Measurements from ENCODE around the gene DNAH7. TPM values are rescaled to one million over a fixed set of nuclear protein-coding genes. Genes with fewer than 3 reads are reported as not detected.

DNAH7 gene
- total and polyA plus RNA-seq, 9 of the 15 experiments (the other 6 are each of a cell fraction or from before 2014, with no cell fraction given): 0.03 to 0.42 (median 0.18) TPM

DNA sequence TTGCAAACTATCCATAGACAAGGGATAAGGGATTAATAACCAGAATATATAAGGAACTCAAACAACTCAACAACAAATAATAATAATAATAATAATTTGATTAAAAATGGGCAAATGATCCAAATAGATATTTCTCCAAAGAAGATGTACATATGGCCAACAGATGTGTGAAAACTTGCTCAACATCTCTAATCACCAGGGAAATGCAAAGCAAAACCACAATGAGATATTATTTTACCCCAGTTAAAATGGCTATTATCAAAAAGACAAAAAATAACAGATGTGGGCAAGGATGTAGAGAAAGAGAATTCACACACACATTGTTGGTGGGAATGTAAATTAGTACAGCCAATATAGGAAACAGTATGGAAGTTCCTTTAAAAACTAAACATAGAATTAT, 26.9 kb downstream of the DNAH7 start:
- Histone ChIP-seq H3K79me2 (ENCODE audit: control insufficient read depth, insufficient read depth, low read length) (no peaks in the 10 kb centered on the region), H2AFZ (ENCODE audit: low read depth, low read length) (no peak overlapping the region), H3K9ac (ENCODE audit: insufficient read depth in 1 of 2, low read depth in 2 of 2, low read length in 2 of 2) (no peak overlapping the region), H3K9me1 (ENCODE audit: control insufficient read depth, insufficient read depth, low read length) (no peaks in the 10 kb centered on the region), H3K27ac (ENCODE audit: extremely low read depth, low read depth, low read length) (no peak overlapping the region), H3K27me3 (ENCODE audit: control insufficient read depth in 2 of 2, insufficient read depth in 2 of 2, low read length in 2 of 2) (no peaks in the 10 kb centered on the region), H3K36me3 (ENCODE audit: control insufficient read depth, insufficient read depth, low read length) (no peaks in the 10 kb centered on the region), H3K4me1 (replicated peaks in 1 of 2; ENCODE audit: control insufficient read depth in 2 of 2, insufficient read depth in 2 of 2, low read length in 2 of 2) (no peaks in the 10 kb centered on the region; a peak in 1 of 5 replicates), H3K4me2 (ENCODE audit: insufficient read depth, low read length) (no peak overlapping the region), H3K9me3 (replicated peaks; ENCODE audit: control insufficient read depth, insufficient read depth, low read depth, low read length) (no peaks in the 10 kb centered on the region), H4K20me1 (replicated peaks; ENCODE audit: control insufficient read depth, insufficient read depth, low read length) (no peaks in the 10 kb centered on the region), H3K4me3 (no peak overlapping the region)
- FAIRE-seq: no peak
- intact Hi-C loops (cut with micrococcal nuclease) (no loop called here), in situ Hi-C loops (cut with MboI) (no loop called here)
- no TSS peak for BruUV-seq (replicated peaks)
- POLR2A ChIA-PET: no interaction called here
- ATAC-seq: no peak
- no peak for DNase-seq (ENCODE audit: extremely low read depth in 1 of 4, low spot score in 3 of 4)
- CTCF ChIA-PET (ENCODE audit: low intra/inter-chr PET ratio): no interaction called here
- no peak for TF ChIP-seq RHOXF2B (CRISPR knock-in tag; conservative IDR thresholded peaks at IDR 0.05)
- no peak for TF ChIP-seq TCF3 (CRISPR knock-in tag; IDR thresholded peaks at IDR 0.05)
- TF ChIP-seq, protein P1, sequence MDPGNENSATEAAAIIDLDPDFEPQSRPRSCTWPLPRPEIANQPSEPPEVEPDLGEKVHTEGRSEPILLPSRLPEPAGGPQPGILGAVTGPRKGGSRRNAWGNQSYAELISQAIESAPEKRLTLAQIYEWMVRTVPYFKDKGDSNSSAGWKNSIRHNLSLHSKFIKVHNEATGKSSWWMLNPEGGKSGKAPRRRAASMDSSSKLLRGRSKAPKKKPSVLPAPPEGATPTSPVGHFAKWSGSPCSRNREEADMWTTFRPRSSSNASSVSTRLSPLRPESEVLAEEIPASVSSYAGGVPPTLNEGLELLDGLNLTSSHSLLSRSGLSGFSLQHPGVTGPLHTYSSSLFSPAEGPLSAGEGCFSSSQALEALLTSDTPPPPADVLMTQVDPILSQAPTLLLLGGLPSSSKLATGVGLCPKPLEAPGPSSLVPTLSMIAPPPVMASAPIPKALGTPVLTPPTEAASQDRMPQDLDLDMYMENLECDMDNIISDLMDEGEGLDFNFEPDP (CRISPR knock-in tag; IDR thresholded peaks at IDR 0.05): no peak
- TF ChIP-seq, protein P2, sequence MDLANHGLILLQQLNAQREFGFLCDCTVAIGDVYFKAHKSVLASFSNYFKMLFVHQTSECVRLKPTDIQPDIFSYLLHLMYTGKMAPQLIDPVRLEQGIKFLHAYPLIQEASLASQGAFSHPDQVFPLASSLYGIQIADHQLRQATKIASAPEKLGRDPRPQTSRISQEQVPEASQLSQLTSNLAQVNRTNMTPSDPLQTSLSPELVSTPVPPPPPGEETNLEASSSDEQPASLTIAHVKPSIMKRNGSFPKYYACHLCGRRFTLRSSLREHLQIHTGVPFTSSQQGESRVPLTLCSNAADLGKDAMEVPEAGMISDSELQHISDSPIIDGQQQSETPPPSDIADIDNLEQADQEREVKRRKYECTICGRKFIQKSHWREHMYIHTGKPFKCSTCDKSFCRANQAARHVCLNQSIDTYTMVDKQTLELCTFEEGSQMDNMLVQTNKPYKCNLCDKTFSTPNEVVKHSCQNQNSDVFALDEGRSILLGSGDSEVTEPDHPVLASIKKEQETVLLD (IDR thresholded peaks at IDR 0.05): no peak
- no peak for TF ChIP-seq KAT8 (IDR thresholded peaks at IDR 0.05; ENCODE audit: low read depth)
- TF ChIP-seq LARP7 (IDR thresholded peaks at IDR 0.05): no peak
- TF ChIP-seq, protein P3, sequence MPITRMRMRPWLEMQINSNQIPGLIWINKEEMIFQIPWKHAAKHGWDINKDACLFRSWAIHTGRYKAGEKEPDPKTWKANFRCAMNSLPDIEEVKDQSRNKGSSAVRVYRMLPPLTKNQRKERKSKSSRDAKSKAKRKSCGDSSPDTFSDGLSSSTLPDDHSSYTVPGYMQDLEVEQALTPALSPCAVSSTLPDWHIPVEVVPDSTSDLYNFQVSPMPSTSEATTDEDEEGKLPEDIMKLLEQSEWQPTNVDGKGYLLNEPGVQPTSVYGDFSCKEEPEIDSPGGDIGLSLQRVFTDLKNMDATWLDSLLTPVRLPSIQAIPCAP (CRISPR knock-in tag; IDR thresholded peaks at IDR 0.05; ENCODE audit: borderline replicate concordance): no peak
- no peak for TF ChIP-seq PHB2 (IDR thresholded peaks at IDR 0.05; ENCODE audit: low read depth)
- TF ChIP-seq ZFP91 (CRISPR knock-in tag; IDR thresholded peaks at IDR 0.05): no peak
- no peak for TF ChIP-seq ZNF121 (CRISPR knock-in tag; conservative IDR thresholded peaks at IDR 0.05)
- TF ChIP-seq ATF1 (CRISPR knock-in tag; IDR thresholded peaks at IDR 0.05): no peak
- TF ChIP-seq ATF1 (tag; IDR thresholded peaks at IDR 0.05): no peak
- no peak for TF ChIP-seq HDAC1 (IDR thresholded peaks at IDR 0.05)
- TF ChIP-seq, protein P4, sequence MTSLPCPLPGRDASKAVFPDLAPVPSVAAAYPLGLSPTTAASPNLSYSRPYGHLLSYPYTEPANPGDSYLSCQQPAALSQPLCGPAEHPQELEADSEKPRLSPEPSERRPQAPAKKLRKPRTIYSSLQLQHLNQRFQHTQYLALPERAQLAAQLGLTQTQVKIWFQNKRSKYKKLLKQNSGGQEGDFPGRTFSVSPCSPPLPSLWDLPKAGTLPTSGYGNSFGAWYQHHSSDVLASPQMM (CRISPR knock-in tag; IDR thresholded peaks at IDR 0.05): no peak
- TF ChIP-seq PCBP1 (IDR thresholded peaks at IDR 0.05; ENCODE audit: low read depth, low read length, poor library complexity, severe bottlenecking): no peak
- TF ChIP-seq GTF2F1 (IDR thresholded peaks at IDR 0.05; ENCODE audit: low read depth, low read length): no peak
- TF ChIP-seq MYNN (IDR thresholded peaks at IDR 0.05): no peak
- no peak for TF ChIP-seq MYNN (CRISPR knock-in tag; IDR thresholded peaks at IDR 0.05)
- no peak for TF ChIP-seq ASH1L (IDR thresholded peaks at IDR 0.05; ENCODE audit: borderline replicate concordance, low read depth, partially characterized antibody)

Measured in K562 (cell line).